HEK293T (cell line): Measurements from ENCODE around the gene GULP1.

Source experiments
- CTBP1 ChIP-seq: fragments of 450-650 bp; IDR thresholded peaks from 2 replicates; pipeline ENCODE4 v1.6.1; 2016; ENCODE audit warnings: borderline replicate concordance
- FOXA1 ChIP-seq: fragments of 450-650 bp; IDR thresholded peaks from 2 replicates; pipeline ENCODE4 v1.6.1; 2016; ENCODE audit warnings: mild to moderate bottlenecking
- FOXK2 ChIP-seq: fragments of 450-650 bp; IDR thresholded peaks from 2 replicates; pipeline ENCODE4 v1.6.1; 2016; ENCODE audit warnings: mild to moderate bottlenecking
- NFRKB ChIP-seq: fragments of 450-650 bp; IDR thresholded peaks from 2 replicates; pipeline ENCODE4 v1.6.1; 2016; ENCODE audit warnings: mild to moderate bottlenecking, moderate library complexity
- PKNOX1 ChIP-seq: fragments of 450-650 bp; IDR thresholded peaks from 2 replicates; pipeline ENCODE4 v1.6.1; 2016
- ZNF384 ChIP-seq: fragments of 450-650 bp; IDR thresholded peaks from 2 replicates; pipeline ENCODE4 v1.6.1; 2016

- TF ChIP-seq PKNOX1 = no peak
- TF ChIP-seq ZNF384 = no peak
- no peak for TF ChIP-seq NFRKB
- TF ChIP-seq FOXK2 = no peak
- no peak for TF ChIP-seq CTBP1
- TF ChIP-seq FOXA1 = no peak
Measured at GRCh38 chr2:188322569-188323551, 31.2 kb downstream of the GULP1 start.
